HEK293 (cell line): ENCODE measurements around the gene ARHGAP30.

Experiments used
- CTCF ChIA-PET: fragments of 350-600 bp; formaldehyde crosslinking; extraction: SDS; loops from one replicate; lab custom pipeline; 2021; ENCODE audit warnings: antibody characterized with exemption; lab: Yijun Ruan, JAX
- POLR2A ChIA-PET: fragments of 300-600 bp; formaldehyde crosslinking; extraction: SDS; loops from one replicate; lab custom pipeline; 2020; ENCODE audit warnings: antibody characterized with exemption, inconsistent platforms; lab: Yijun Ruan, JAX
- H3K27ac ChIP-seq: fragments of 200-500 bp; sonication (Bioruptor generic); 2 replicates; pipeline ENCODE4 v1.5.1; 2014; ENCODE audit warnings: low read depth, low read length, control low read depth, inconsistent platforms; ENCODE audit errors: extremely low read depth
- H3K36me3 ChIP-seq, 2 experiments: fragments of 200-500 bp in 1 of 2; sonication (Bioruptor generic) in 1 of 2; 1 replicate in 1 of 2; 2 replicates in 1 of 2; pipeline ENCODE4 v1.5.1; 2014 to 2017; ENCODE audit warnings: inconsistent platforms in 2 of 2, low read length in 2 of 2; ENCODE audit not compliant: control insufficient read depth in 2 of 2, insufficient read depth in 1 of 2
- H3K4me1 ChIP-seq: fragments of 200-500 bp; sonication (Bioruptor generic); 2 replicates; pipeline ENCODE4 v1.5.1; 2014; ENCODE audit warnings: mild to moderate bottlenecking, low read length, inconsistent platforms; ENCODE audit not compliant: control insufficient read depth, insufficient read depth
- H3K4me3 ChIP-seq: 2 replicates; pipeline ENCODE4 v1.5.1; 2011; ENCODE audit warnings: low read depth, mild to moderate bottlenecking, control low read depth, low read length, moderate library complexity
- H3K9me3 ChIP-seq: fragments of 200-500 bp; sonication (Bioruptor generic); 2 replicates; pipeline ENCODE4 v1.5.1; 2014; ENCODE audit warnings: low read depth, low read length, inconsistent platforms; ENCODE audit not compliant: control insufficient read depth, insufficient read depth
- EGR2 ChIP-seq: fragments of 450-650 bp; formaldehyde crosslinking; IDR thresholded peaks from 2 replicates; pipeline ENCODE4 v1.5.1; 2016; ENCODE audit warnings: low read depth, missing biosample characterization, missing genetic modification characterization
- GLIS1 ChIP-seq: fragments of 450-650 bp; formaldehyde crosslinking; IDR thresholded peaks from 2 replicates; pipeline ENCODE4 v1.5.1; 2016; ENCODE audit warnings: missing biosample characterization, missing genetic modification characterization
- GLIS2 ChIP-seq: fragments of 450-650 bp; formaldehyde crosslinking; IDR thresholded peaks from 2 replicates; pipeline ENCODE4 v1.5.1; 2016; ENCODE audit warnings: missing biosample characterization, missing genetic modification characterization
- KLF1 ChIP-seq: fragments of 450-650 bp; formaldehyde crosslinking; IDR thresholded peaks from 2 replicates; pipeline ENCODE4 v1.5.1; 2016; ENCODE audit warnings: missing biosample characterization, missing genetic modification characterization
- MEIS1 ChIP-seq: sonication (generic); formaldehyde crosslinking; IDR thresholded peaks from 2 replicates; pipeline ENCODE4 v1.8.1; 2022; ENCODE audit warnings: missing genetic modification reagents, mild to moderate bottlenecking, borderline replicate concordance
- SALL2 ChIP-seq: fragments of 450-650 bp; formaldehyde crosslinking; IDR thresholded peaks from 2 replicates; pipeline ENCODE4 v1.5.0; 2017; ENCODE audit warnings: missing biosample characterization, mild to moderate bottlenecking, missing genetic modification characterization, borderline replicate concordance
- SETDB1 ChIP-seq: IDR thresholded peaks from one replicate; pipeline ENCODE4 v1.6.1; 2017; ENCODE audit warnings: mild to moderate bottlenecking, low read length, moderate library complexity, mixed read lengths; ENCODE audit not compliant: insufficient read length
- ZBTB8A ChIP-seq: fragments of 450-650 bp; formaldehyde crosslinking; IDR thresholded peaks from 2 replicates; pipeline ENCODE4 v1.5.1; 2016; ENCODE audit warnings: missing biosample characterization, missing genetic modification characterization
- ZFHX2 ChIP-seq: fragments of 450-650 bp; formaldehyde crosslinking; conservative IDR thresholded peaks from 2 replicates; pipeline ENCODE4 v1.5.1; 2016; ENCODE audit warnings: missing biosample characterization, missing genetic modification characterization
- ZIC2 ChIP-seq: fragments of 450-650 bp; formaldehyde crosslinking; IDR thresholded peaks from 2 replicates; pipeline ENCODE4 v1.5.1; 2016; ENCODE audit warnings: missing biosample characterization, missing genetic modification characterization
- ZNF133 ChIP-seq: fragments of 450-650 bp; formaldehyde crosslinking; IDR thresholded peaks from 2 replicates; pipeline ENCODE4 v1.5.1; 2016; ENCODE audit warnings: missing biosample characterization, missing genetic modification characterization
- ZNF138 ChIP-seq: fragments of 450-650 bp; formaldehyde crosslinking; IDR thresholded peaks from 2 replicates; pipeline ENCODE4 v1.5.1; 2016; ENCODE audit warnings: missing biosample characterization, missing genetic modification characterization, borderline replicate concordance
- ZNF140 ChIP-seq: fragments of 450-650 bp; formaldehyde crosslinking; IDR thresholded peaks from 2 replicates; pipeline ENCODE4 v1.5.1; 2016; ENCODE audit warnings: missing biosample characterization, missing genetic modification characterization
- ZNF184 ChIP-seq: fragments of 450-650 bp; IDR thresholded peaks from 2 replicates; pipeline ENCODE4 v1.5.1; 2018; ENCODE audit warnings: missing biosample characterization, mild to moderate bottlenecking, missing genetic modification characterization
- ZNF221 ChIP-seq: fragments of 450-650 bp; formaldehyde crosslinking; IDR thresholded peaks from 2 replicates; pipeline ENCODE4 v1.5.1; 2017; ENCODE audit warnings: missing biosample characterization, missing genetic modification characterization, borderline replicate concordance
- ZNF366 ChIP-seq: fragments of 450-650 bp; formaldehyde crosslinking; conservative IDR thresholded peaks from 2 replicates; pipeline ENCODE4 v1.5.1; 2016; ENCODE audit warnings: missing biosample characterization, missing genetic modification characterization
- ZNF398 ChIP-seq: fragments of 450-650 bp; formaldehyde crosslinking; IDR thresholded peaks from 2 replicates; pipeline ENCODE4 v1.5.1; 2017; ENCODE audit warnings: missing biosample characterization, missing genetic modification characterization
- ZNF548 ChIP-seq: fragments of 450-650 bp; formaldehyde crosslinking; IDR thresholded peaks from 2 replicates; pipeline ENCODE4 v1.5.1; 2016; ENCODE audit warnings: missing biosample characterization, missing genetic modification characterization
- ZNF560 ChIP-seq: fragments of 450-650 bp; formaldehyde crosslinking; IDR thresholded peaks from 2 replicates; pipeline ENCODE4 v1.5.1; 2017; ENCODE audit warnings: missing biosample characterization, missing genetic modification characterization, borderline replicate concordance
- ZNF76 ChIP-seq: fragments of 450-650 bp; formaldehyde crosslinking; IDR thresholded peaks from 2 replicates; pipeline ENCODE4; 2016; ENCODE audit warnings: low read depth, missing biosample characterization, missing genetic modification characterization, borderline replicate concordance
- ZNF785 ChIP-seq: fragments of 450-650 bp; formaldehyde crosslinking; IDR thresholded peaks from 2 replicates; pipeline ENCODE4 v1.5.1; 2016; ENCODE audit warnings: missing biosample characterization, missing genetic modification characterization
- TF ChIP-seq, protein P1 (sequence below): fragments of 450-650 bp; formaldehyde crosslinking; IDR thresholded peaks from 2 replicates; pipeline ENCODE4 v1.5.1; 2016; ENCODE audit warnings: missing biosample characterization, missing genetic modification characterization

The ARHGAP30 gene

GRCh38 chr1:161086457-161086856 is 16.8 kb upstream of the ARHGAP30 start:
- Histone ChIP-seq H3K27ac (no peak overlapping the region), H3K36me3 (no peaks in the 10 kb centered on the region), H3K9me3 (no peaks in the 10 kb centered on the region)
- POLR2A ChIA-PET = interaction anchor here (0.9 kb wide), 1 partner anchor 49 kb away, joined by 3 read pairs; no protein-coding TSS in a partner anchor
- no peak for TF ChIP-seq ZNF76 (tag by site-specific recombination)
- TF ChIP-seq ZBTB8A (tag by site-specific recombination) = no peak
- TF ChIP-seq MEIS1 (CRISPR knock-in tag) = no peak
- no peak for TF ChIP-seq EGR2
- TF ChIP-seq ZNF140 (tag by site-specific recombination) = no peak
- no peak for TF ChIP-seq ZNF221
- TF ChIP-seq KLF1 (tag by site-specific recombination) = peak; percentile 94
- no peak for TF ChIP-seq ZNF184 (tag by site-specific recombination)
- TF ChIP-seq, protein P1, sequence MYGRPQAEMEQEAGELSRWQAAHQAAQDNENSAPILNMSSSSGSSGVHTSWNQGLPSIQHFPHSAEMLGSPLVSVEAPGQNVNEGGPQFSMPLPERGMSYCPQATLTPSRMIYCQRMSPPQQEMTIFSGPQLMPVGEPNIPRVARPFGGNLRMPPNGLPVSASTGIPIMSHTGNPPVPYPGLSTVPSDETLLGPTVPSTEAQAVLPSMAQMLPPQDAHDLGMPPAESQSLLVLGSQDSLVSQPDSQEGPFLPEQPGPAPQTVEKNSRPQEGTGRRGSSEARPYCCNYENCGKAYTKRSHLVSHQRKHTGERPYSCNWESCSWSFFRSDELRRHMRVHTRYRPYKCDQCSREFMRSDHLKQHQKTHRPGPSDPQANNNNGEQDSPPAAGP (tag by site-specific recombination) = peak; percentile 63; the same call in 1 of the 2 replicates
- TF ChIP-seq, all 188 proteins: peak for 2
- CTCF ChIA-PET = interaction anchor here (0.6 to 2.5 kb wide), 3 partner anchors 11 to 1000 kb away, joined by 3 to 17 read pairs (median 4); partner anchors contain the start of gene KLHDC9
- no peaks in the 10 kb centered on the region; the same call in 1 of the 2 replicates for H3K4me1 ChIP-seq
- H3K4me3 ChIP-seq = no peak overlapping the region

DNA sequence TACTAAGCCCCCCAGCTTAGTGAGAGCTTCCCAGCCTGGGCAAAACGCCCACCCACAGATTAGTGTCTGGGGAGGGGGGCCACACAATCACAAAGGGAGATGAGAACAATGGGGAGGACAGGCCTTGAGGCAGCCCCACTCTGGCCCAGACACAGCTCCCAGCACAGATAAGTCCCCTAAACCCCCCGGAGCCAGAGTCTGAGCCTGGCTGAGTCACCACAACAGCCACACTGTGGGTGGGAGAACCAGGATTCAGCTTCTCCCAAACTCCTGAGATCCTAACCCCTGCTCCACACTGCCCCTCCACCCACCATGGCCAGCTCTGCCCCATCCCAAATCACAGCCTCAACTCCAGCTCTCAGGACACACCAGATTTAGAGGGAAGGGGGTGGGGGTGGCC is 15.5 kb upstream of the ARHGAP30 start:
- CTCF ChIA-PET = interaction anchor here (0.5 to 0.6 kb wide), 3 partner anchors 180 to 404 kb away, joined by 3 to 4 read pairs (median 3); no protein-coding TSS in a partner anchor
- Histone ChIP-seq H3K36me3 (no peaks in the 10 kb centered on the region), H3K9me3 (no peaks in the 10 kb centered on the region), H3K4me3 (no peak overlapping the region), H3K27ac (no peak overlapping the region), H3K4me1 (no peaks in the 10 kb centered on the region; the same call in 1 of the 2 replicates)
- POLR2A ChIA-PET = interaction anchor here (0.6 to 1.6 kb wide), 4 partner anchors 37 to 77 kb away, joined by 3 to 5 read pairs (median 3); partner anchors contain the start of gene F11R
- TF ChIP-seq ZFHX2 (tag by site-specific recombination) (peak; percentile 55; the same call in 1 of the 2 replicates), GLIS2 (tag by site-specific recombination) (peak; percentile 26; the same call in 1 of the 2 replicates), ZIC2 (peak; percentile 36), SALL2 (no peak), ZNF398 (tag by site-specific recombination) (peak; percentile 39; the same call in 1 of the 2 replicates), SETDB1 (no peak), ZNF133 (tag by site-specific recombination) (no peak), ZNF560 (tag by site-specific recombination) (no peak), ZNF548 (tag by site-specific recombination) (no peak), EGR2 (peak; percentile 29; the same call in 1 of the 2 replicates), ZNF366 (tag by site-specific recombination) (no peak), ZNF785 (tag by site-specific recombination) (no peak), GLIS1 (tag by site-specific recombination) (peak; percentile 90), ZNF138 (tag by site-specific recombination) (no peak), KLF1 (tag by site-specific recombination) (no peak)
- TF ChIP-seq, all 188 proteins: peak for 6
